Epithelial cell of esophagus (primary cell): ENCODE results near the gene AFM.

Experiments used
- DNase-seq: peaks from one replicate; pipeline ENCODE4 v3.0.0; 2010; ENCODE audit warnings: low read depth
- H3K4me3 ChIP-seq: 2 replicates; pipeline ENCODE4 v1.5.1; 2011; ENCODE audit warnings: mild to moderate bottlenecking, low read length, control low read depth
- TF ChIP-seq, protein P1 (sequence below): IDR thresholded peaks from 2 replicates; pipeline ENCODE4 v1.5.1; 2011; ENCODE audit warnings: low read depth, mild to moderate bottlenecking, low read length, control low read depth, inconsistent platforms; ENCODE audit not compliant: insufficient read depth; ENCODE audit errors: missing control alignments

Gene AFM

DNA sequence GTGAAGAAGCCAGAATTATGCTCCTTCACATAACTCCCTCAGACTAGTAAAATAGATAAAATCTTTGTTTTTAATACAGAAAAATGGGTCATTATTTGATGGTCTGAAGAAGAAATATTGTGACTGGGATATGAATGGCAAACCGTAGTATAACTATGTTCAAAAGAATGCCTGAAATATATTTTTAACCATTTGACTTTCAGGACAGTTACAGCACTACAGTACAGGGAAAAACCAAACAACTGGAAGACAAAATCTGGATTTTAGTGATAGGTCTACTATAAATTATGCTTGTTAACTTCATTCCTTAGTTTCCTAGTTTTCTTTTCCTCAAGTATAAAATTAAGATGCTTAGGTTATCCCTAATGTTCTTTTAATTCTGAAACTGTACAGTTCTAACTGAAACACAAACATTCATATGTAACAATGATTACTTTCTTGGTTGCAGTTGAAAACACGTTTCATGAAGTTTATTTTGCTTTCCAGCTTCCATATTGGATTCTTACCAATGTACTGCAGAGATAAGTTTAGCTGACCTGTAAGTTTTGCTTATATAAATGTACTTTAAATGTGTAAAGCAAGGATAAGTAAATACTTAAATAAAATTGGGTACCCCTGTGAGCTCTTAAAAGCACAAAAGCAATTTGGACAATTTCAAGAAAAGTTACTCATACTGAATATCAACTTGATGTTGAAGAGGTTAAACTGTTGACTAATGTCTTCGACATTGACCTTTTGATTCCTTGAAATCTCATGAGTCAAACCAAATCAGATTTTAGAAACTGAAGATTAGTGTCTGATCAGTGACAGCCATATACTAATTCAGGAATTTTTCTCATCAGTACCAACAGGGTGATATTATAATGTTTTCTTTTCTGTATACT lies 44.6 kb upstream of the AFM start:
- DNase-seq = no peak
- TF ChIP-seq, protein P1, sequence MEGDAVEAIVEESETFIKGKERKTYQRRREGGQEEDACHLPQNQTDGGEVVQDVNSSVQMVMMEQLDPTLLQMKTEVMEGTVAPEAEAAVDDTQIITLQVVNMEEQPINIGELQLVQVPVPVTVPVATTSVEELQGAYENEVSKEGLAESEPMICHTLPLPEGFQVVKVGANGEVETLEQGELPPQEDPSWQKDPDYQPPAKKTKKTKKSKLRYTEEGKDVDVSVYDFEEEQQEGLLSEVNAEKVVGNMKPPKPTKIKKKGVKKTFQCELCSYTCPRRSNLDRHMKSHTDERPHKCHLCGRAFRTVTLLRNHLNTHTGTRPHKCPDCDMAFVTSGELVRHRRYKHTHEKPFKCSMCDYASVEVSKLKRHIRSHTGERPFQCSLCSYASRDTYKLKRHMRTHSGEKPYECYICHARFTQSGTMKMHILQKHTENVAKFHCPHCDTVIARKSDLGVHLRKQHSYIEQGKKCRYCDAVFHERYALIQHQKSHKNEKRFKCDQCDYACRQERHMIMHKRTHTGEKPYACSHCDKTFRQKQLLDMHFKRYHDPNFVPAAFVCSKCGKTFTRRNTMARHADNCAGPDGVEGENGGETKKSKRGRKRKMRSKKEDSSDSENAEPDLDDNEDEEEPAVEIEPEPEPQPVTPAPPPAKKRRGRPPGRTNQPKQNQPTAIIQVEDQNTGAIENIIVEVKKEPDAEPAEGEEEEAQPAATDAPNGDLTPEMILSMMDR = no peak
- no peak overlapping the region for H3K4me3 ChIP-seq

DNA sequence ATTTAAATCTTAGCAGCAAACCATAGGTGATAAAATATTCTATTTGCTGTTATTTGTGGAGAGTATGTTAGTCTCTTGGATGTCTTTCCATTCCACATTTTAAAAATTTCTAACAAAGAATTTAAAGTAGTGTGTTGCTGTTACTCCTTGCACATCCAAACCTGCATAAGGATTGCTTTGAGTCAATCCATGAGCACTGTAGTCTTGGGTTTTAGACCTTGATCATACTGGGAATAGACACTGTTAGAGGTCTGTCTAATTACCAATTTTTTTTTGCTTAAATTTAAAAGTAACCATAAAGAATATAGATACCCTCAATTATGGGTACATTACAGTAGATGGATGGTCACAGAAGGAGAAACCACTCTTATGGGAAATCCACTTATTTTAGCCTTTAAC lies 44.0 kb upstream of the AFM start:
- H3K4me3 ChIP-seq = no peak overlapping the region
- DNase-seq = no peak
- TF ChIP-seq, protein P1 = no peak

DNA sequence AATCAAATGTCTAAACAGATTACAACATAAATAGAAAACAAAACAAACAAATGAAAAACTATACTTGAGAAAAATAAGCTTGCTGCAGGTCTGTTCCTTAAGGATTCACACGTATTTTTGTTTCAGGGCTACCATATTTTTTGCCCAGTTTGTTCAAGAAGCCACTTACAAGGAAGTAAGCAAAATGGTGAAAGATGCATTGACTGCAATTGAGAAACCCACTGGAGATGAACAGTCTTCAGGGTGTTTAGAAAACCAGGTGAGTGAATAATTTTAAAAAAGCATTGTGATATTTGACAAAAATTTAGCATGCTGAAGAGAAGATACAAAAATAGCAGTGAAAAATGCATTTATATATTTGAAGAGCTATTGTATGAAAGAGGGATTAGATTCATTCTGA lies 43.5 kb upstream of the AFM start:
- TF ChIP-seq, protein P1 = no peak
- DNase-seq = no peak
- H3K4me3 ChIP-seq = no peak overlapping the region

DNA sequence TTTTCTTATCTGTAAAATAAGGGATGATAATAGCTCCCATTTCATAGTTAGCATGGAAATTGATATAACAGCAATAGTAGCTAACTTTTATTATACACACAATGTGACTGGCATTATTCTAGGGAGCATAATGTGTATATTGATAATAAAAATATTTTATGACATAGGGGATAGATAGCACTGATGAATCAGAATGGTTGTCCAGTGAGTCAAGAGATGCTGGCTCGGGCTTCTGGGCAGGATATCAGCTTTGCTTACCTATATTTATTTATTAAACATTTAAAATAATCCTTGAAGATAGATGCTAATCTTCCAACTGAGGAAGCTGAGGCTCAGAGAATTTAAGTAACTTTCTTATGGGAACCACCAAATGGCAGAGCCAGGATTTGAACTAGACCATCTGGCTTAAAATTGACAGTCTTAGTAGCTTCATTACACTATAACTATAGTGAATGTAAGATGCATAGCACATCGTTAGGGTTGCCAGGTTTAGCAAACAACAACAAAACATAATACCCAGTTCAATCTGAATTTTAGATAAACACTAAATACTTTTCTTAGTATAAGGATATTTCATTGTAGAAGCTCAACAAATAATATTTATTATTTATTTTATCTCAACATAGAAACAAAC lies 42.8 kb upstream of the AFM start:
- no peak for DNase-seq

DNA sequence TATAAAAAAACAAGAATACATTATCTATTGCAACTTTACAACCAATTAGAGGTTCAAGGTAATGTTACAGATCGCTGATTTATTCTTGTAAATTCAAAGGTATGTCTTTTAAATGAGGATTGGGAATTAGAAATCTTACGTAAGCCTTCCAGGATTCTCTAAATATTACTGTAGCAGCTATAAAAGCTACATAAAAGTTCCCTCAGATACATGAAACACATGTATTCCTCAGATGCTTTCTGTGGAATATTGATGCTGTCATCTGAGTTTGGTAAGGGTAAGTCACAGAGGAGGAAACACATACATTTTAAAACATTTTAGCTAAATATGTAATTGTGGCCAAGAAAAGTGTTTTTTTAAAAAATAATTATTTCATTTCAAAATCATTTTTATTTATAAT lies 42.1 kb upstream of the AFM start:
- TF ChIP-seq, protein P1 = no peak
- no peak overlapping the region for H3K4me3 ChIP-seq
- DNase-seq = no peak

More for the DNA sequence above, 42.8 kb upstream of the AFM start:
- TF ChIP-seq, protein P1 = no peak
- no peak overlapping the region for H3K4me3 ChIP-seq

DNA sequence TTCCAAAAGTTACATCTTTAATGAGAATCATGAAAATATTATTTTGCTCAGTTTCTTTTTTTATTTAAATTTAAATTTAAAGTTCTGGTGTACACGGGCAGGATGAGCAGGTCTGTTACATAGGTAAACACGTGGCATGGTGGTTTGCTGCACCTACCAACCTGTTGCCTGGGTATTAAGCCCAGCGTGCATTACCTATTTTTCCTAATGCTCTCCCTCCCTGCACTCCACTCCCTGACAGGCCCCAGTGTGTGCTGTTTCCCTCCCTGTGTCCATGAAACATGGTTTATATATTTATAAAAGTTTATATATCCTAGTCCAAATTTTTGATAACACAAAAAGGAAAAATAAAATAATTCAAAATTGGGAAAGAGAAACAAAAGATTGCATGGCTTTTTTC lies 41.6 kb upstream of the AFM start:
- no peak for DNase-seq
- TF ChIP-seq, protein P1 = no peak

DNA sequence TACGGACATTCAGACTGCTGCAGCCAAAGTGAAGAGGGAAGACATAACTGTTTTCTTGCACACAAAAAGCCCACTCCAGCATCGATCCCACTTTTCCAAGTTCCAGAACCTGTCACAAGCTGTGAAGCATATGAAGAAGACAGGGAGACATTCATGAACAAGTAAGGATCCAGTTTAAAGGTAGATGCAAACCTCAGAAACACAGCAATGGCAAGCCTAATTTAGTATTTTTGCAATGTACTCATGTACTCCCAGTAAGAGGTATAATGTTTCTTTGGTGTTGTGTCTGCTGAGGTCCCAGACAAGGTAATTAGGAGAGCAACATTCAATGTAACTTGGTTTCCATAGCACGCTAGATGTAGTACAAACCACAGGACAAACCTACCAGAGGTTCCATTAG lies 40.9 kb upstream of the AFM start:
- DNase-seq = no peak
- TF ChIP-seq, protein P1 = no peak
- H3K4me3 ChIP-seq = no peak overlapping the region

More for the DNA sequence above, 41.6 kb upstream of the AFM start:
- H3K4me3 ChIP-seq = no peak overlapping the region
